ENCODE data around the gene CES3.

GRCh38 chr16:66937725-66938337 lies 23.2 kb upstream of the CES3 start:
- TF ChIP-seq CTCF (IDR thresholded peaks at IDR 0.05; ENCODE audit: insufficient read depth, low read length, poor library complexity, severe bottlenecking): no peak
- no peak for TF ChIP-seq EZH2phosphoT487 (conservative IDR thresholded peaks at IDR 0.05; ENCODE audit: low read length)
